ENCODE results near the gene ABCA5.
"Not testable (repeated sequence)": the region's sequence is repeated elsewhere in the genome, so short reads cannot be mapped to it uniquely, and the experiment has no call there.

Gene ABCA5

GRCh38 chr17:69198238-69198637, 128.7 kb downstream of the ABCA5 start:
- DNase-seq (ENCODE audit: low read depth), result no peak

- DNase-seq (ENCODE audit: low read depth), result not testable (repeated sequence)
Measured at GRCh38 chr17:69196105-69196653, 130.8 kb downstream of the ABCA5 start.
